Adrenal gland (tissue), 12 donors: ENCODE results near the gene ZEB1. TPM values are rescaled to one million over a fixed set of nuclear protein-coding genes. Genes with fewer than 3 reads are reported as not detected.

Experiments
- DNase-seq, 7 donors: peaks; one replicate each; pipeline ENCODE4 v3.0.0-alpha.2; 2019 to 2020
- H3K27ac ChIP-seq, 5 donors: fragments of 200-600 bp; sonication (generic) in 4 of 5; 1 replicate in 3 of 5; 2 replicates in 2 of 5; pipeline versions ENCODE4 v1.5.1 to v1.8.0; 2016 to 2020; ENCODE audit warnings: mild to moderate bottlenecking in 1 of 5
- H3K27me3 ChIP-seq: fragments of 200-600 bp; 2 replicates; pipeline ENCODE4 v1.8.0; 2021
- H3K36me3 ChIP-seq, 2 donors: fragments of 200-600 bp; replicated peaks in 1 of 2; 1 replicate in 1 of 2; 2 replicates in 1 of 2; pipeline versions ENCODE4 v1.5.1 to v1.8.0; 2018 to 2022
- H3K4me1 ChIP-seq, 2 donors: fragments of 200-600 bp; replicated peaks in 1 of 2; 1 replicate in 1 of 2; 2 replicates in 1 of 2; pipeline versions ENCODE4 v1.5.1 to v1.8.0; 2018 to 2021
- H3K4me3 ChIP-seq, 4 donors: fragments of 200-600 bp; sonication (generic) in 3 of 4; one replicate each; pipeline ENCODE4 v1.5.1; 2016 to 2018
- H3K9me3 ChIP-seq, 3 donors: fragments of 200-600 bp; sonication (generic) in 1 of 3; replicated peaks in 1 of 3; 1 replicate in 2 of 3; 2 replicates in 1 of 3; pipeline versions ENCODE4 v1.5.1 to v1.8.0; 2016 to 2021
- POLR2A ChIP-seq, 2 donors: fragments of 450-650 bp; IDR thresholded peaks; one replicate each; pipeline ENCODE4 v1.6.1; 2017; ENCODE audit warnings: antibody characterized with exemption in 2 of 2, mild to moderate bottlenecking in 2 of 2, moderate library complexity in 1 of 2
- WGBS, 4 donors: extraction: QIAGEN DNeasy Blood & Tissue Kit in 2 of 4; methylation state at CpG; one replicate each; pipeline versions ENCODE4 v1.1.5 to v1.1.7; 2013 to 2017; 5-methylcytosine and 5-hydroxymethylcytosine counted together
- intact Hi-C, 2 donors: fragments of 100-400 bp; cut with DNase I; formaldehyde crosslinking; loops; one replicate each; pipeline versions ENCODE4 v1.14.1 to v1.15.0; 2022 to 2023
- polyA plus RNA-seq, 3 donors: library from polyadenylated mRNA; stranded (reverse); fragments of 200-250 nt in 2 of 3; fragments of 350-450 nt in 1 of 3; fragmentation: Illumina TruSeq in 1 of 3; extraction: RNeasy Lipid Tissue Mini Kit (QIAGEN cat#74804) in 1 of 3; gene quantifications; one replicate each; pipeline ENCODE4 v1.2.3, GENCODE V29; 2013 to 2014
- total RNA-seq, 9 donors: library from RNA; depleted of rRNA in 4 of 9; stranded (reverse); fragments of >200 nt in 4 of 9; fragments of 120-200 nt in 1 of 9; fragmentation: NEBNext Ultra II Directional in 1 of 9; extraction: Animal tissue kit (Norgen Biotek cat#: 25700) in 1 of 9; gene quantifications; one replicate each; pipeline versions ENCODE4 v1.1.0 to v1.2.4, GENCODE V29; 2013 to 2023
- TF ChIP-seq, protein P1 (sequence below), 6 experiments: fragments of 450-650 bp in 4 of 6; fragments of 200-600 bp in 2 of 6; sonication (generic) in 1 of 6; IDR thresholded peaks; 1 replicate in 5 of 6; 2 replicates in 1 of 6; pipeline versions ENCODE4 v1.5.1 to v1.8.0; 2016 to 2021; ENCODE audit warnings: antibody characterized with exemption in 6 of 6, mild to moderate bottlenecking in 2 of 6, moderate library complexity in 1 of 6
- donor health status: healthy with polysubstance abuse.
- donor health status: Bipolar disorder and iron deficiency.
- donor health status: DM: yes; HTN: yes; CAD: no.
- donor health status: DM: no; HTN: no; CAD: no.
- donor health status: DM: no; HTN: no; CAD: no.
- donor health status: DM: yes; HTN: yes; CAD: no.

Gene ZEB1
- total and polyA plus RNA-seq, 12 donors, result 7.3 to 34.9 (median 22.9) TPM

DNA sequence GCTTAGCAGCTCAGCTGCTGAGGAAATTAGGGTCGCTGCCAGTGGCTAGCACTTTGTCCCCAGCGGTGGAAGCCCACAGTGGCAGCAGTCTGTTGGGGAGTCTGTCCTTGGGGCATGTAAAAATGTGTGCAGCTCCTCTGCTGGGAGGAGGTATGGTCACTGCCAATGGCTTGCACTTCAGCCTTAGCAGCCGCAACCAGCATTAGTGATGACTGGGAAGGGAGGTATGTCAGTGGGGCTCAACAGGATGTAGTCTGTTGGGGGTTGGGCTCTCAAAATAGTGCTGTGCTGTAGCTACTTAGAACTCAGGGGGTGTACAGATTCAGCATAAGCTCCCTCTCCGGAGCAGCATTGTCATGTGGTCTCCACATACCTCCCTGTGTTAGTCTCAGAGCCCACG lies 189.9 kb downstream of the ZEB1 start:
- no peaks in the 10 kb centered on the region for H3K36me3 ChIP-seq
- peaks cover 6 to 22% (median 18%) of the 10 kb centered on the region in 3 donors for H3K9me3 ChIP-seq
- no peak overlapping the region for H3K4me3 ChIP-seq
- intact Hi-C loops, result no loop called here
- H3K27me3 ChIP-seq, result no peaks in the 10 kb centered on the region
- no peak for TF ChIP-seq POLR2A (IDR thresholded peaks at IDR 0.05)
- TF ChIP-seq, protein P1, sequence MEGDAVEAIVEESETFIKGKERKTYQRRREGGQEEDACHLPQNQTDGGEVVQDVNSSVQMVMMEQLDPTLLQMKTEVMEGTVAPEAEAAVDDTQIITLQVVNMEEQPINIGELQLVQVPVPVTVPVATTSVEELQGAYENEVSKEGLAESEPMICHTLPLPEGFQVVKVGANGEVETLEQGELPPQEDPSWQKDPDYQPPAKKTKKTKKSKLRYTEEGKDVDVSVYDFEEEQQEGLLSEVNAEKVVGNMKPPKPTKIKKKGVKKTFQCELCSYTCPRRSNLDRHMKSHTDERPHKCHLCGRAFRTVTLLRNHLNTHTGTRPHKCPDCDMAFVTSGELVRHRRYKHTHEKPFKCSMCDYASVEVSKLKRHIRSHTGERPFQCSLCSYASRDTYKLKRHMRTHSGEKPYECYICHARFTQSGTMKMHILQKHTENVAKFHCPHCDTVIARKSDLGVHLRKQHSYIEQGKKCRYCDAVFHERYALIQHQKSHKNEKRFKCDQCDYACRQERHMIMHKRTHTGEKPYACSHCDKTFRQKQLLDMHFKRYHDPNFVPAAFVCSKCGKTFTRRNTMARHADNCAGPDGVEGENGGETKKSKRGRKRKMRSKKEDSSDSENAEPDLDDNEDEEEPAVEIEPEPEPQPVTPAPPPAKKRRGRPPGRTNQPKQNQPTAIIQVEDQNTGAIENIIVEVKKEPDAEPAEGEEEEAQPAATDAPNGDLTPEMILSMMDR (IDR thresholded peaks at IDR 0.05), result no peak
- H3K4me1 ChIP-seq, result no peaks in the 10 kb centered on the region
- WGBS, 4 donors, result 94 to 97% (median 97%) methylated on average over 3 to 5 of the region's 5 CpGs
- no peak overlapping the region for H3K27ac ChIP-seq
- no peak for DNase-seq

DNA sequence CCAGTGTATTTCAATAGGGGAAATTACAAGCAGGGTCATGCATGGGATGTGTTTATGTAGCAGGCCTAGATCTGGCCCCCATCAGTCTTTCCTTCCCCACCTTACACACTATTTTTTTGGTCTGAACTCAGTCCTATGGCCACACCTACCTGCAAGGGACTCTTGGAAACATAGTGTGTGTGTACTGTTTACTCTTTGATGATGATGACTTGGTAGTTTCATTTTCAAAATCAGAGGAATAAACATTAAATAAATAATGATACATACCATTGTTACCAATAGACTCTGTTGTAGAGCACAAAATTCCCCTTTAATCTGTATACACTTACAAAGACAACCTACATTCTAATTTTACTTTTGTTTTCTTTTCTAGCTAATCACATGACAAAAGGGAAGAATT lies 191.0 kb downstream of the ZEB1 start:
- no peak for DNase-seq
- TF ChIP-seq POLR2A (IDR thresholded peaks at IDR 0.05), result no peak
- TF ChIP-seq, protein P1 (IDR thresholded peaks at IDR 0.05), result no peak
- no peak overlapping the region for H3K4me3 ChIP-seq
- H3K9me3 ChIP-seq, result peaks cover 6 to 22% (median 18%) of the 10 kb centered on the region in 3 donors
- no peak overlapping the region for H3K27ac ChIP-seq
- intact Hi-C loops, result no loop called here
- H3K4me1 ChIP-seq, result no peaks in the 10 kb centered on the region
- H3K27me3 ChIP-seq, result no peaks in the 10 kb centered on the region
- no peaks in the 10 kb centered on the region for H3K36me3 ChIP-seq

DNA sequence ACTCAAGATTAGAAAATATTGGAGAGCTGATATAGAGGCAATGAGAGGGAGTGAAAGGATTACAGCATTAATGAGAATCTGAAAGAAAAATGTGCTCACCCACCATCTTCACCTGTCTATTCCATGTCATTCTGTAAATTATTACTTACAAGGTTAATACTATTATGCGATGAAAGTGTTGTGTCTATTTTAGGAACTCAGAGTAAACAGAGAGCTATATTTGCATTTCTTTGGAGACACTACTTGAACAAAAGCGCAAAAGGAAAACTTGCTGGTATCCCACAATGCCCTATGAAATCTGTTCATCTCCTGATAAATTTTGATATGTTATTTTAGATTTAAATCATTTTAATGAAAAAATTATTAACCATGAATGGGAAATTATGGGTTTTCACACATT lies 196.1 kb downstream of the ZEB1 start:
- intact Hi-C loops, result no loop called here
- H3K27ac ChIP-seq, result no peak overlapping the region
- H3K4me3 ChIP-seq, result no peak overlapping the region
- H3K9me3 ChIP-seq, result peaks cover 0 to 5% (median 0%) of the 10 kb centered on the region in 3 donors
- TF ChIP-seq, protein P1 (IDR thresholded peaks at IDR 0.05), result no peak
- TF ChIP-seq POLR2A (IDR thresholded peaks at IDR 0.05), result no peak
- peaks cover 0 to 2% of the 10 kb centered on the region in 2 donors for H3K4me1 ChIP-seq
- H3K36me3 ChIP-seq, result peaks cover 0 to 2% of the 10 kb centered on the region in 2 donors
- no peak for DNase-seq
- WGBS, 4 donors, result 84 to 96% (median 90%) methylated on average over 2 of the region's 2 CpGs
- H3K27me3 ChIP-seq, result no peaks in the 10 kb centered on the region

DNA sequence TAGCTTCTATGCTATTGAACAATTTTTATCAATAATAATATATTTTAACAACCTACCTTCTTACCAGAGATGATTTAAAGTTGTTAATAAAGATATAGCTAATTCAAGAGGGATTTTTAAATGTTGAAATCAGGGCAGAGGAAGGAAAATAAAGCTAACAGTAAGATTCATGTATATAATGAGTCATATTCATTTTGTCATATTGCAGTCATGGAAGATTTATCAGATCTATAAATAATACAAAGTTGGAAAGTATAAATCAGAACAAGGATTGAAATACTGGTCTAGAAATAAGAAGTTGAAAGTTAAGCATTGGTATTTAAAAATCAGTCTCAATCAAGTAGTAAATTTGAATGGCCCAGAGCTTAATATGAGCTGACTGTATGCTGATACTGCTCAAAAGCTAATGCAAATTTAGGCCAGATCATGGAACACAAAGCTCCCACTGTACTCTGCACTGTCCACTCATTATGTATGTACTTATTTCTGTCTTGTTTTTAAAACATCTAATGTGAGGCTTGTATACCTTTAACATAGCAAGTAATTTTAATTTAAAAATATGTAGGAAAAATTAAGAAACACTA lies 196.9 kb downstream of the ZEB1 start:
- intact Hi-C loops, result no loop called here
- peaks cover 0 to 2% of the 10 kb centered on the region in 2 donors for H3K4me1 ChIP-seq
- no peaks in the 10 kb centered on the region for H3K9me3 ChIP-seq
- no peak overlapping the region for H3K27ac ChIP-seq
- peaks cover 0 to 10% of the 10 kb centered on the region in 2 donors for H3K36me3 ChIP-seq
- TF ChIP-seq, protein P1 (IDR thresholded peaks at IDR 0.05), result no peak
- TF ChIP-seq POLR2A (IDR thresholded peaks at IDR 0.05), result no peak
- no peak overlapping the region for H3K4me3 ChIP-seq
- H3K27me3 ChIP-seq, result no peaks in the 10 kb centered on the region
- DNase-seq, result no peak
